PC-9 (cell line): ENCODE results near the gene MPDU1.

Experiments used
- EZH2 ChIP-seq: fragments of 200-600 bp; sonication (generic); IDR thresholded peaks from 2 replicates; pipeline ENCODE4 v1.8.0; 2017; ENCODE audit warnings: antibody characterized with exemption, low read depth
- TF ChIP-seq, protein P1 (sequence below): fragments of 200-600 bp; sonication (generic); conservative IDR thresholded peaks from 2 replicates; pipeline ENCODE4 v1.6.1; 2017; ENCODE audit warnings: mixed run types, antibody characterized with exemption, mild to moderate bottlenecking, moderate library complexity

- TF ChIP-seq, protein P1, sequence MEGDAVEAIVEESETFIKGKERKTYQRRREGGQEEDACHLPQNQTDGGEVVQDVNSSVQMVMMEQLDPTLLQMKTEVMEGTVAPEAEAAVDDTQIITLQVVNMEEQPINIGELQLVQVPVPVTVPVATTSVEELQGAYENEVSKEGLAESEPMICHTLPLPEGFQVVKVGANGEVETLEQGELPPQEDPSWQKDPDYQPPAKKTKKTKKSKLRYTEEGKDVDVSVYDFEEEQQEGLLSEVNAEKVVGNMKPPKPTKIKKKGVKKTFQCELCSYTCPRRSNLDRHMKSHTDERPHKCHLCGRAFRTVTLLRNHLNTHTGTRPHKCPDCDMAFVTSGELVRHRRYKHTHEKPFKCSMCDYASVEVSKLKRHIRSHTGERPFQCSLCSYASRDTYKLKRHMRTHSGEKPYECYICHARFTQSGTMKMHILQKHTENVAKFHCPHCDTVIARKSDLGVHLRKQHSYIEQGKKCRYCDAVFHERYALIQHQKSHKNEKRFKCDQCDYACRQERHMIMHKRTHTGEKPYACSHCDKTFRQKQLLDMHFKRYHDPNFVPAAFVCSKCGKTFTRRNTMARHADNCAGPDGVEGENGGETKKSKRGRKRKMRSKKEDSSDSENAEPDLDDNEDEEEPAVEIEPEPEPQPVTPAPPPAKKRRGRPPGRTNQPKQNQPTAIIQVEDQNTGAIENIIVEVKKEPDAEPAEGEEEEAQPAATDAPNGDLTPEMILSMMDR = no peak
- no peak for TF ChIP-seq EZH2
Observed at GRCh38 chr17:7623661-7624060, 40.0 kb downstream of the MPDU1 start.
